GM19240 (cell line): ENCODE measurements around the gene RGMA.

Experiments used
- DNase-seq: peaks from one replicate; pipeline ENCODE4 v3.0.0; 2011; ENCODE audit warnings: low spot score; ENCODE audit not compliant: insufficient read length

RGMA gene

GRCh38 chr15:93088981-93089726 is at the start of gene RGMA:
Gene RGMA (minus strand): TSS chr15:93089211. CDS start chr15:93088932, 279 bp downstream.
- DNase-seq = no peak

GRCh38 chr15:93136606-93137005 is 47.6 kb upstream of the RGMA start:
- no peak for DNase-seq

GRCh38 chr15:93135997-93136397 is 47.0 kb upstream of the RGMA start:
- DNase-seq = no peak

- DNase-seq = no peak
Observed at GRCh38 chr15:93135459-93135858, 46.4 kb upstream of the RGMA start.

- DNase-seq = no peak
Observed at GRCh38 chr15:93131485-93132095, 42.6 kb upstream of the RGMA start.

GRCh38 chr15:93129702-93130488 is 40.9 kb upstream of the RGMA start:
- no peak for DNase-seq

GRCh38 chr15:93127286-93127685 is 38.3 kb upstream of the RGMA start:
- DNase-seq = no peak

- no peak for DNase-seq
Observed at GRCh38 chr15:93126599-93126998, 37.6 kb upstream of the RGMA start.

- DNase-seq = no peak
Observed at GRCh38 chr15:93126148-93126547, 37.1 kb upstream of the RGMA start.

GRCh38 chr15:93124126-93124525 is 35.1 kb upstream of the RGMA start:
- no peak for DNase-seq

- no peak for DNase-seq
Observed at GRCh38 chr15:93121973-93122910, 33.2 kb upstream of the RGMA start.

GRCh38 chr15:93121107-93121506 is 32.1 kb upstream of the RGMA start:
- DNase-seq = no peak

GRCh38 chr15:93118904-93119303 is 29.9 kb upstream of the RGMA start:
- DNase-seq = no peak

GRCh38 chr15:93111451-93111850 is 22.4 kb upstream of the RGMA start:
- no peak for DNase-seq

- no peak for DNase-seq
Observed at GRCh38 chr15:93110502-93111040, 21.6 kb upstream of the RGMA start.

GRCh38 chr15:93109336-93110102 is 20.5 kb upstream of the RGMA start:
- no peak for DNase-seq

- no peak for DNase-seq
Observed at GRCh38 chr15:93107646-93108045, 18.6 kb upstream of the RGMA start.

GRCh38 chr15:93105485-93105884 is 16.5 kb upstream of the RGMA start:
- no peak for DNase-seq

- no peak for DNase-seq
Observed at GRCh38 chr15:93103823-93104222, 14.8 kb upstream of the RGMA start.

- no peak for DNase-seq
Observed at GRCh38 chr15:93102211-93102610, 13.2 kb upstream of the RGMA start.
